ENCODE data around the gene NTNG1. TPM values are rescaled to one million over a fixed set of nuclear protein-coding genes. Genes with fewer than 3 reads are reported as not detected.

Gene NTNG1
- total and polyA plus RNA-seq, 2 of the 8 experiments (the other 6 are each of a cell fraction or from before 2014, with no cell fraction given): 1.2 to 4.1 TPM

DNA sequence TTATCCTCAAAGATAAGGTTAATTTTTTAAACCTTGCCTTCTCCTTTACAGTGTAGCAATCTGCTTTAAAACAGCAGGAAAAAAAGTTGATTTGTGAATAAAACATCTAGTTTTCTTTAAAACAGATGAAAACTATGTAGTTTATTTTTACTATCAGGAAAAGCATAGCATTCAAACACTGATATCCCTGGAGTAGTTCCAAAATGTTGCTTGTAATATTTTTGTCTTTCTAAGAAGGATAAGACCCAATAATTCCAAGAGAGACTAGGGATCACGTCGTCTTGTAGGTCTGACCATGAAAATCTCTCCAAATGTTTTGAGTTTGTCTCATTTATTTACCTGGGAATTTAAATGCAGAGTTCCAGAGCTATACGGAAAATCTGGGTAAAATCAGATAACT is 204.0 kb downstream of the NTNG1 start (continued):
- TF ChIP-seq TAF7 (optimal IDR thresholded peaks at IDR 0.05; ENCODE audit: borderline replicate concordance, low read depth, low read length) (no peak), KDM1A (IDR thresholded peaks at IDR 0.05; ENCODE audit: borderline replicate concordance, low read length) (no peak), POLR2AphosphoS5 (IDR thresholded peaks at IDR 0.05; ENCODE audit: low read depth, low read length) (no peak)
